ENCODE results near the gene FAIM2.

Gene FAIM2

GRCh38 chr12:49939307-49939706, 35.6 kb upstream of the FAIM2 start:
- no peak for DNase-seq

GRCh38 chr12:49937639-49938300, 34.1 kb upstream of the FAIM2 start:
- no peak for DNase-seq

- DNase-seq, result no peak
Observed at GRCh38 chr12:49936925-49937324, 33.2 kb upstream of the FAIM2 start.

GRCh38 chr12:49934505-49934904, 30.8 kb upstream of the FAIM2 start:
- no peak for DNase-seq

- DNase-seq, result no peak
Observed at GRCh38 chr12:49933796-49934195, 30.1 kb upstream of the FAIM2 start.

- no peak for DNase-seq
Observed at GRCh38 chr12:49932533-49933130, 28.9 kb upstream of the FAIM2 start.

GRCh38 chr12:49932023-49932422, 28.3 kb upstream of the FAIM2 start:
- no peak for DNase-seq

GRCh38 chr12:49930515-49931288, 27.0 kb upstream of the FAIM2 start:
- DNase-seq, result no peak

- DNase-seq, result no peak
Observed at GRCh38 chr12:49929581-49929980, 25.9 kb upstream of the FAIM2 start.

GRCh38 chr12:49928471-49928870, 24.8 kb upstream of the FAIM2 start:
- no peak for DNase-seq

GRCh38 chr12:49925433-49926204, 21.9 kb upstream of the FAIM2 start:
- no peak for DNase-seq

- DNase-seq, result no peak
Observed at GRCh38 chr12:49924628-49925246, 21.0 kb upstream of the FAIM2 start.

GRCh38 chr12:49923880-49924556, 20.3 kb upstream of the FAIM2 start:
- DNase-seq, result no peak

- no peak for DNase-seq
Observed at GRCh38 chr12:49923035-49923644, 19.4 kb upstream of the FAIM2 start.

GRCh38 chr12:49922349-49923034, 18.8 kb upstream of the FAIM2 start:
- DNase-seq, result no peak

- DNase-seq, result no peak
Observed at GRCh38 chr12:49921936-49922335, 18.2 kb upstream of the FAIM2 start.

GRCh38 chr12:49921299-49921698, 17.6 kb upstream of the FAIM2 start:
- DNase-seq, result no peak

- no peak for DNase-seq
Observed at GRCh38 chr12:49920915-49921286, 17.2 kb upstream of the FAIM2 start.

GRCh38 chr12:49920241-49920914, 16.7 kb upstream of the FAIM2 start:
- DNase-seq, result no peak

- no peak for DNase-seq
Observed at GRCh38 chr12:49917788-49918173, 14.1 kb upstream of the FAIM2 start.
